ENCODE measurements around the gene SPOCK3.
"Not testable (repeated sequence)": the region's sequence is repeated elsewhere in the genome, so short reads cannot be mapped to it uniquely, and the experiment has no call there.

The SPOCK3 gene

DNA sequence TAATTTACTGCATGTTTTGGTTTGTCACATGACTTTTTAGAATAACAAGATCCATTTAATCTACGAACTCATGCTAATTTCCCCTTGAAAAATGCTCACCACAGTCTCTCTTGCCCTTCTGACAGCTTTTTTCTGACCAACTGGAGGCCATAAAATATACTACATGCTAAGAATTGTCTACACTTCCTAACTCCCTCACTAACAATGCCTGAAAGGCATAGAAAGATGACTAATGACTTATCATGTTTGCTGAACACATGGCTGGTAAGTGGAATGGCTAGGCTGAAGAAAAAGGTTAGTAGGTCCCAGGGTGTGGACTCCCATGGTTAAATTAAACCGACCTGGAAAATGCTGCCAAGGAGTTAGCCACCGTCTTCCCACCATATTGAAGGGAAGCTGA lies 309.9 kb downstream of the SPOCK3 start:
- no peak for DNase-seq

DNA sequence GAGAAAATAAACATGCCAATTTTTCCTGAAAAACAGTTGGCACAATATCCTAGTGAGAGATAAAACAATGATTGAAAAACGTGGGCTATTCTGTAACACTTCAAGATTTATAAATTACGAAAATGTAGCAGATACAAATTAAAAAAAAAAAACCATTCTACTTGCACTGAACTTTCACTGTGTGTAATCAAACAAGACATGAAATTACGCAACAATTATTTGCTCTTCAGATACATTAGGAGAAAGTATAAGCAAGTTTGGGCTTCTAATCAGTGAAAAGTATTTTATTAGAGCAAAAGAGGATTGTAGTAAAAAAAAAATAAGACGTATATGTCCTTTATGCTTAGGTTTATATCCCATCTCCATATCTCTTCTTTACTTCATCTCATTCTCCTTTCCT lies 320.4 kb downstream of the SPOCK3 start:
- DNase-seq = no peak

DNA sequence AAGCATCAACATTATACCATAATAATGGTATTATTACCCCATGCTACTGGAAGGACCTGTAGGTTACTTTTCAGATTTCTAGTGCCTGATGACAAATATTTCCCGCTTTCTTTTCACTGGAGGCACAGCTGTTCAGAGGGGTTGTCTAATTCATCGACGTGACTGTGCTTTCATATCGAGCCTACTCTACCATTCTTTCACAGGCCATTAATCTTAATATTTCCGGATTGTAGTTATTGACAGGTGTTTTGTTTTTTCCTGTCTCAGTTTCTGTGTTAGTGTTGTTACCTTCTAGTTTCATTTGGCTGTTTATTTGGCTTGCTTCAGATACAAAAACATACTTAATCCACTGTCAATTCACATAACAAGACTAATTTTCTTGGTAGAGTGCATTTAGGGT lies 330.9 kb downstream of the SPOCK3 start:
- DNase-seq = no peak

DNA sequence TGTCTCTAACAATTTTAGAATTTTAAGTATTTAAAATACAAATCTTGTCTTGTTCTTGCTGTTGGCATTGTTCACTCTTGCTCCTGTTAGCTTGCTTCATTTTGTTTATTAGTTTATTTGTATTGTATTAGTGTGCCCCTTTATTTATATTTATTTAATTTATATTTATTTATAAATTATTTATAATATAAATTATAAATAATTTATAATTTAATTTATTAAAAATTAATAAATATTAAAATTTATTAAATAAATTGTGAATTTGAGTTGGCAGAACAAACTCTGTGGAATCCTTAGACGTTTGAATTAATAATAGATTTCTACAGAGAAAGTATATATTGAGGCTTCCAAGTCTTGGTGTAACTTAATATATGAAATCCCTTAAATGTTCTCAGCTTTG lies 331.4 kb downstream of the SPOCK3 start:
- no peak for DNase-seq

DNA sequence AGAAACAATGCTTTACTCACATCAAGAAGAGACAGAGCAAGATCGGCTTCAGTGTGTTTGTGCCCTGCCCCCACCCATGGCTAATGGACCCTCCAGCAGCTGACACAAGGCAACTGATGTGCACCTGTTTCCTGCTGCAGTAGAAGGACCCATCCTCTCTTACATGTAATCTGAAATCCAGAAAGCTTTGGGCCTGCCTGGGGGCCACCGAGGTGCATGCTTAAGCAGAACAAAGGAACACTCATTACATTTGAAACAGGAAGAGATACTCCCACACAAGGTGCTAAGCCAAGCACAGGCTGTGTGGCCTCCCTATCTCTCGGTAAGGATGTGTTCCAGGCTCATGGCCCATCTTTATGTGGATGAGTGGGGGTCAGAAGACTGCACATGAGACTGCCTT lies 338.0 kb downstream of the SPOCK3 start:
- no peak for DNase-seq

DNA sequence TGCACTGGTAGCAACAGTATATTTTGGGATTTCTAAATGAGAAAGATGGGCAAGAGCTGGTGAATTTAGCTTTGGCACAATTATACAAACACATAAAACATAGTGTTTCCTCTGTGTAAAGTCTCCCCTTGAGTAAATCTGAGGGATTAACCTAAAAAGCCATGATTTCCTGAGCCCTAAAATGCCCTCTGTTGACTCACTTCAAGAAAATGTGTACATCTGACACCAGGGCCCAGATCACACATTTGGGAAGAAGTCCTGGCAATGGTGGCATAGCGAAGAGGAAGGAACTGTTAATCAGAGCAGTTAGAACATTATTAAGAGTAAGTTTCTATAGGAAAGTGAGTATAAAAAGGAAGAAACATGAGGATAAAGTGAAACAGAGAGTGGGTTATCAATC lies 338.5 kb downstream of the SPOCK3 start:
- no peak for DNase-seq

DNA sequence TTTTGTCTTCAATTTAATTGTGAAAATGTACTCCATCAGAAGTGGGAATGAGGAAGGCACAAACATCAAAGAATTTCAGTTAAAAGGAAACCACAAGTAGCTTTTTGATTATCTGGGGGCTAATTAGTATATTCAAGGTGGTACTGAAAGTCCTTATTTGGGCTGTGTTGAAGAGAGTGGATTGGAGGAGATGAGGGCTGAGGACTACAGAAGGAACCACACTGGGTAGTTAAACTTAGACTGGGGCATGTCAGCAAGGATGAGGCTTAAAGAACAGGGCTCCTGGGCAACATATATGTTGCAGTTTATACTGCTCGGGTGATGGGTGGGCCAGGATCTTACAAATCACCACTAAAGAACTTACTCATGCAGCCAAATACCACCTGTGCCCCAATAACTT lies 346.8 kb downstream of the SPOCK3 start:
- no peak for DNase-seq

DNA sequence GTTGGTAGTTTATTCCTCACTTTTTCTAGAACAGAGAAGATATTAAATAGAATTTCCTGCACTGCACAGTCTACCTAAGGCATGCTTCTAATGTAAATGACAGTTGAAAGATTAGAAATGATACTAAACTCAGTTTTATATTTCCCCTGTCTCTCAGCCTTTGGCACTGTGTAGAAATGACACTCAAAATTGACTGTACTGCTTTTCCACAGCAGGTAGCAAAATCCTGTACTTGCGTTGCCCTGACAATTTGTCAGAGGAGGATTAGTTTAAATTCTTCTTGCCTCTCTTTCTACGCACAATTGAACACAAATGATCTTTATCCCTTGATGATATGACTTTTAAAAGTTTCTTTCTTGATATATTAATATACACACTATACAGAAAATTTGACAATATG lies 347.6 kb downstream of the SPOCK3 start:
- no peak for DNase-seq

DNA sequence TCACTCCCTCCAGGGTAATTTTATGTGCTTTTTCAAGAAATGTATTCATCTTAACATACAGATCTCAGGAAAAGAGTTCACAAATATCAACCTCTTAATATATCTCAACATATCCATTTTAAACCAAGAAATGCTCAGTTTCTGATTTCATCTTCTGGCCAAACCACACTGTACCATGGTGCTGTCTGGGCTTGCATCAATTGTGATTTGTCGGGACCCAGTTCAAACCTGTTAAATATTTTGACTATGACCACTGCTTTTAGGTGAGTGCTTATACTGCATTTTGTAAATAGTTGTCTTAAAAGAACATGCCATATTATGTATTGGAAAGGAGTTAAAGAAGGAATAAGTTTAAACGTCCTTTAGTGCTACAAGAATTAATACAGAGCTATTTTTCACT lies 352.1 kb downstream of the SPOCK3 start:
- DNase-seq = no peak

DNA sequence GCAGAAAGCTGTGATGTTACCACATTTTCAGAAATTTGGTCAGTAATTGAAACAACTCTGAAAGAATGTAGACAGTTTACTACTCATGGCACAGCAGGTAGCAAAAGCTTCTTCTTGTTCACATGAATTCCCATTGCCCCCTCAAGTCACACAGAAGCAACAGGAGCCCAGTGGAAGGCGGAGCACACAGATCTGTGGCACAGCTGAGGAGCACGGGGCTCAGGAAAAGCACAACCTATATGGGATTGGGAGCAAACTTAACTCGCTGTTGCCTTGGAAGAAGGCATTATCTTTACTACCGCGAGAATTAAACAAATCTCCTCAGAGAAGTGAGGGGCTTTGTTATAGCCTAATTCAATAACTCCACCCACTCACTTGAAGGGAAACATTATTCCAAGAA lies 358.5 kb downstream of the SPOCK3 start:
- no peak for DNase-seq

DNA sequence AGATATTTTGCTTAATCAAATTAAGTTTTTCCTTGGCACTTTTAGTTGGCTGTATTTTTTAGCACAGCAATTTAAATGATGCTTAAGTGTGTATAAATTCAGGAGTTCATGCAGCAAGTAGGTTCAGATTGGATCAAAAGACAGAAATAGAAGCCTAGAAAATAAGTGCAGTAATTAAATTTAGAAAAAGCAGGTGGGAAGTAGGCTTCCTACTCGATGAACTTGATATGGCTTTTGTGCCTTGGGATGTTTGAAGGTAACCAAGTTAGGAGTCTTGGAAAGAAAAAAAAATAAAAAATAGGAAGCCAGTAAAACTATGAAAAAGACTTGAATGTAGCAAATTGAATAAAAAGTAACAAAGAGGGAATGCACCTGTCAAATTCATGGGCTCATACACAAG lies 372.3 kb downstream of the SPOCK3 start:
- DNase-seq = no peak

DNA sequence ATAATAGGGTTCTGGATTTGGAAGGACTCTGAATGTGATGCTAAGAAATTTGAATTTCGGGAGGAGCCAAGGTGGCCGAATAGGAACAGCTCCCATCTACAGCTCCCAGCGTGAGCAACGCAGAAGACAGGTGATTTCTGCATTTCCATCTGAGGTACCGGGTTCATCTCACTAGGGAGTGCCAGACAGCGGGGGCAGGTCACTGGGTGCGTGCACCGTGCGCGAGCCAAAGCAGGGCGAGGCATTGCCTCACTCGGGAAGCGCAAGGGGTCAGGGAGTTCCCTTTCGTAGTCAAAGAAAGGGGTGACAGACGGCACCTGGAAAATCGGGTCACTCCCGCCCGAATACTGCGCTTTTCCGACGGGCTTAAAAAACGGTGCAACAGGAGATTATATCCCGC lies 383.9 kb downstream of the SPOCK3 start:
- DNase-seq = not testable (repeated sequence)

DNA sequence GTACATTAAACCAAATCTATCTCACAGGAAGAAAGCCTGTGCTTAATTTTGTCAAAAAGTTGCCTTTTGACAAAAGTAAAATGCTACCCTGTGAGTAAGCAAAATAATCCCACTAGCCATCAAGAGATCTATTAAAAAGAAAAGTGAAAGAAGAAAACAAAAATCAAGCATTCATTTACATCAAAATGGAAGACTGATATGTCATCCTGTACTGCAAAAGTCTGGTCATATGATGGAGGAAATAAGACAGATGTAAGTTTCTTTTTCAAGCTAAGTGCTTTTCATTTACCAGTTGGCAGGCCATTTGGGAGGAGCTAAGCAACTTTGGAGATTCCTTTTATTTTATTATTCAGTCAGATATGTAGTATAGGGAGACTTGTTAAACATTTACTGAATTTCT lies 387.4 kb downstream of the SPOCK3 start:
- no peak for DNase-seq

DNA sequence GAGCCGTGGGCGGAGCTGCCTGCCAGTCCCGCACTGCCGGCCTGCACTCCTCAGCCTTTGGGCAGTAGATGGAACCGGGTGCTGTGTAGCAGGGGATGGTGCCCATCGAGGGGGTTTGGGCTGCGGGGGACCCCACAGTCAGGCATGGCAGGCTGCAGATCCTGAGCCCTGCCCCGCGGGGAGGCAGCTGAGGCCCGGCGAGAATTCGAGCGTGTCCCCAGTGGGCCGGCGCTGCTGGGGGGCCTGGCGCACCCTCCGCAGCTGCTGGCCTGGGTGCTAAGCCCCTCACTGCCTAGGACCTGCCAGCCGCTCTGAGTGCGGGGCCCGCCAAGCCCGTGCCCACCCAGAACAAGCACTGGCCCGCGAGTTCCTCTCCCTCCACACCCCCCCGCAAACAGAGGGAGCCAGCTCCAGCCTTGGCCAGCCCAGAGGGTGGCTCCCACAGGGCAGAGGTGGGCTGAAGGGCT lies 391.5 kb downstream of the SPOCK3 start:
- no peak for DNase-seq

DNA sequence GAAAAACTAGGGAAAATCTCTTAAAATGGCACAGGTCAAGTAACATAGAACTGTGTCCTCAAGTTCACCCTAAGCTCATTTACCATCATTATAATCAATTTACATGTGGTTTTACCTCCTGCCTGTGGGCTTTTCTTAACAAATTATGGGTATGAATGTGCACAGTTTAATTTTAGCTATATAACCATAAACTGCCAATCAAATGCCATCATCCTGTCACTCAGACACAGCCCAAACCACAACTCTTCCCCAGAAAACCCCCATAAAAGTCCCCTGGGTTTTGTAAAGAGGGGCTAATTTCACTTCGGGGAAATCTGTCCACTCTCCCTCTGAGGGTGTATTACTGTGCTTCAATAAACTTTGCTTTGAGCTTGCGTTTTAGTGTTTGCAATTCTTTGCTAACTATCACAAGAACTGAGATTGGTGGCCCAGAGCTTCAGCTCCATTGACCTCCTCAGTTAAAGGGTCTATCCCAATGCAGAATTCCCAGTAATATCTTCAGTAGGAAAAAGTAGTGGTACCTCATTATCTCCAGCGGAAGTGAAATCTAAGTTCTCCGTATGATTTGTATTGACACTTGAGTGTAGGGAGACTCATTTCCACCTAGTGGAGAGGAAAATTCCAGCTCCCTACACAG lies 394.6 kb downstream of the SPOCK3 start:
- no peak for DNase-seq

DNA sequence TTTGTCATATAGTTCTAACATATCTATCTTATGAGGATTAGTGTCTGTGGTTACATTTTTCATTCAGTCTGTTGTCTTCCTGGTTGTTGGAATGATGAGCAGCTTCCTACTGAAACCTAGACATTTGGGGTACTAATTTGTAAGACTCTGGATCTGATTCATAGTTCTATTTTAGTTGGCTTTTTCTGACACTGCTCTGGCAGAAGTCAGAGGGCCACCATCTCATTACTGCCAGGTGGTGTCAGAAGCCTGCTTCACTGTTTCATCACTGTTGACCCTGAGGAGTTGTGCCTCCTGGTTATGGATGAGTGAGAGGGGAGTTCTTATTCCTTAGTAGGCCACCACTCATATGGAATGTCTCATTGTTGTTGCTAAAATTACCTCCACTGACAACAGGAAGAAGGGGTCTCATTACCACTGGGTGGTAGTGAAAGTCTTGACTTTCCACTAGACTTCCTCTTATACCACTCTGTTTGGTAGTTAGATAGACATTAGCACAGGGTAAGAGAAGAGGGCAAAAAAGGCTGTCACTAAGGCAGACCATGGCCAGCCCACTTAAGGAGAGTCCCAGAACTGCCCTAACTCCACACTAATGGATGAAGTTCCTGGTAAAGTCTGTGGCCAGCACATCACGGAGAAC lies 395.2 kb downstream of the SPOCK3 start:
- no peak for DNase-seq

DNA sequence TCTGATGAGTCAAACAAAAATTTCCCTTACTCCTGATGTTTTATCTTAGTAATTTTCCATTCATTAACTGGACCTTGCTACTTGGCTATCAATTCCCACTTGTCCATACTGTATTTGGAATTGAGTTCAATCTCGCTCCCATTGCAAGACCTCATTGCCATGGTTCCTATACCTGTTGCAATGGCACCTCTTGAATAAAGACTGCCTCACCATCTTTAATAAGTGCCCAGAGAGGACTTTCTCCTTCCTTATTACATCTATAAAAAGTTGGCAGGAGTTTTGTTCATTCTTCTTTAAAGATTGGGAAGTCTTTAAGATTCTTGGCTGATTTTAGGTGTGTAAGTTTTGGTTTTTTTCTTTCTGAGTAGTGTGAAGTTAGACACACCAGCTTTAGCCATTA lies 397.4 kb downstream of the SPOCK3 start:
- no peak for DNase-seq

DNA sequence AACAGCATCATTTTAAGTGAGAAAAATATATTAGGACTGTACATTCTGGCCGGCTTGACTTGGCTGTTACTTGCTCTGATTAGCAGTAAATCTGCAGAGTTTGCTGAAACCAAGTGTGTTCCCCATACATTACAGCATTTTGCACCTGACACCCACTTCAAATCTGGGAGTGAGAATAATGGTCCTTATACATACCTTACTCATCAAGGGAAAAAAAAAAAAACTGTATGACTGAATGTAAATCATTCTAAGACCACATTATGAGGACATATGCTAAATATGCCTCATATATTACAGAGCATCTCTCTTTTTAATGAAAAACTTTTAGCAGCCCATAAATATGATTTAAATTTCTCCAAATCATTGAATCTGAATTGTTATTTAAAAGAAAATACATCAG lies 406.7 kb downstream of the SPOCK3 start:
- DNase-seq = no peak

DNA sequence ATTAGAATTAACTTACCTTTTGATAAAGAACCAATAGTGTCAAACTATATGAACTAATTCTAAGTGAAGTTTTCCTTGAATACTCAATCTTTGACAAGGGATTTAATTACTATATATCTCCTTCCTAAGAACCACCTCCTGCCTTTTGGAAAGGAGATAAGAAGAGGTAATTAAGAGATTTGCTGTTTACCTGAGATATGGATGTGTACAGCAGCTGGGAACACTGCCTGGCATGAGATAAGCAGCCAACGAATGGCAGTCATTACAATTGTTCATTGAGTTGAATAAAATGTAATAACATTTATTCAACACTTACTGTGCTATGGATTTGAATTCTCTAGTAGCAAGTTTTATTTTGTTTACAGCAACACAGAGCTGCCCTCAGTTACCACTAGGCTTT lies 407.1 kb downstream of the SPOCK3 start:
- DNase-seq = no peak

DNA sequence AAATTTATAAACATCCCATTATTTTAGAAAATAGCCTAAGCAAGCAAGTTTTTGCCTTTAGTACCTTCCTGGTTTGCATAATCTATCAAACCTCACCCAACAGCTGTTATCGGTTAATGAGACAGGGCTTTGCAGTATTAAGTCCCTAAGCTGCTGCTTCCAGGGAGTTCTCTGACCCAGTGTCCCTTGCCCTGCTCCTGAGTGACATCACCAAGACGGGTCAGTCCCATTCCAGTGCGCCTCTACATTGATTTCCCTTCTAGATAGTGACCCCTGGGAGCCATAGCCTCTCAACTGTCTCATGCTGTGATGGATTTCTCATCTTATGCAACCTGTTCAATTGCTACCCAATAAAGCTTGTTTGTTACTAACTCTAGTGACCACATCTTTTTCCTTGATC lies 410.4 kb downstream of the SPOCK3 start:
- DNase-seq = no peak

DNA sequence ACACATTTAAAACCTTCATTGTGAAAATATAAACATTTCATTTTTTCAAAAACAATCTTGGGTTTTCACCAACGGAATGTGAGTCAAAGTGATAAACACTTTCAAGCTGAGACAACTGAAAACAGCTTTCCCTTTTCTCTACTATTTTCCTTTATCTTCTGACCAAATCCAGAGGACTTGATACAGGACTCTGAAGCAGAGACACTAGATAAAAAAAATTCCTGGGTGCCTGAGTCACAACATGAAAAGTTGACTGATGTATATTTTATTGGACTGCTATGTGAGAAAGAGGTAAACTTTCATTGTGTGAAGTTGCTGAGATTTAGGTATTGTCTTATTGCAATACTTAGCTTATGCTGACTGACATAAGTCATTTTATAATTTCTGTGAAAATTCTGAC lies 411.2 kb downstream of the SPOCK3 start:
- no peak for DNase-seq

DNA sequence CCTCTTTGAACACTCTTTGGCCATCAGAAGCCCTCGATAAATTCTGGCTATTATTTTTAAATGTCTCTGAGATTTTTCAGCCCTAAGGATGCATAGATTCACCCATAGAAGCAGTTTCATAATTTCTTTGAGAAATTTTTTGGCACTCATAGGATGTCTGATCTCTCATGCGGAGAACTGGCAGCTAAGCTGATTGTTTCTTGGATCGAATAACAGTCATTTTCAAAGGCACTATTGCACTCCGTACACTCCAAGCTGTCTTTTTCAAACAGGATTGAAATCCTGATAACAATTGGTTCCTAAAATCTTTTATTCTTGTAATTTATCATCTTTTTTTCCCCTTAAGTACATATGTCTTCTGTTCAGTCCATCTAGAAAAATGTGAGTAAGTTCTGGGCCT lies 411.9 kb downstream of the SPOCK3 start:
- no peak for DNase-seq

DNA sequence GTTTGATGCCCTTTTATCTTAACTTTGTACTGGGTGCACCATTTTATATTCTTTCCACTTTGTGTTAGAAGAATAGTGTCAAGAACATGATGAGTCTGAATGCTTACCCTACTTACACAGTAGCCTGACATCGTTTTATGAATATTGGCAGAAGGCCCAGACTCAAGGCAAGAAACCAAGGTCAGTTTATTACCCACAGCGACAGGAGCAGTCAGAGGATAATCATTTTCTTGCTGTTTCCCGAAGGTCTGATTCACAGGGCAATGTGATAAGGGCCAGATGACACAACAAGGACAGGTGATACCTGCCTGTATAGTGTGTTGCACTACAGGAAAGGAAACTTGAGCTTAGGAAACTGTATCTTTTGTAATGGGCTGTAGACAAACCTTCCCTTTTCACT lies 417.4 kb downstream of the SPOCK3 start:
- DNase-seq = no peak

DNA sequence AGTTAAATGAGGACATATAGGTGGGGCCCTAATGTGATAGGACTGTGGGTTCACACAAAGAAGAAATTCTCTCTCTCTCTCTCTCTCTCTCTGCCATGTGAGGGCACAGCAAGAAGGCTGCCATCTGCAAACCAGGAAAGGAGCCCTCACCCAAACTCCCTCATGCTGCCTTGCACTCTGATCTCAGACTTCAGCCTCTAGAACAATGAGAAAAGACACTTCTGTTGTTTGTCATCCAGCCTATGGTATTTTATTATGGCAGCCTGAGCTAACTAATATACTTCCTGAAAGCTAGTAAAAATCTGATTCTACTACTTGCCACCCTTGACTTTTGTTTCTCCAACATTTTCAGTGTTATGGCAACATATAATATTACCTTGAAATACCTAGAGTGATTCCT lies 425.9 kb downstream of the SPOCK3 start:
- no peak for DNase-seq

DNA sequence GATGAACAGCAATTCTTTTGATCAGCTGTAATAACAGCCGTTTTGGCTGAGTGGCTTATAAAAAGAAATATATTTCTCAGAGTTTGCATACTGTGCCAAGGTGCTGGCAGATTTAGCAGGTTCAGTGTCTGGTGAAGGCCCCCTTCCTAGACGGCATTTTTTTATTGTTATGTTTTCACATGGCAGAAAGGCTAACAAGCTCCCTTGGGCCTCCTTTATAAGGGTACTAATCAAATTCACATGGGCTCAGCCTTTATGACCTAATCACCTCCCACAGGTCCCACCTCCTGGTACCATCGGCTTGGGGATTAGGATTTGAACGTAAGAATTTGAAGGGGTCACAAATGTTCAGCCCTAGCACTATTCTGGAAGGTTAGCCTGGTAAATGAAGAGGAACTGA lies 431.9 kb downstream of the SPOCK3 start:
- no peak for DNase-seq

All from stimulated activated CD4-positive, alpha-beta T cell treated with anti-CD3 and anti-CD28 coated beads, Interleukin-12 subunit alpha, Interleukin-12 subunit beta, amount 100 ng/mL, for 4 hours (primary cell).